Stimulated activated naive CD4-positive, alpha-beta T cell (primary cell): ENCODE results near the gene C1orf21.

Source experiments
- DNase-seq, 6 experiments: peaks; one replicate each; lab custom pipeline; 2025; lab: John Stamatoyannopoulos, UW

C1orf21 gene

DNA sequence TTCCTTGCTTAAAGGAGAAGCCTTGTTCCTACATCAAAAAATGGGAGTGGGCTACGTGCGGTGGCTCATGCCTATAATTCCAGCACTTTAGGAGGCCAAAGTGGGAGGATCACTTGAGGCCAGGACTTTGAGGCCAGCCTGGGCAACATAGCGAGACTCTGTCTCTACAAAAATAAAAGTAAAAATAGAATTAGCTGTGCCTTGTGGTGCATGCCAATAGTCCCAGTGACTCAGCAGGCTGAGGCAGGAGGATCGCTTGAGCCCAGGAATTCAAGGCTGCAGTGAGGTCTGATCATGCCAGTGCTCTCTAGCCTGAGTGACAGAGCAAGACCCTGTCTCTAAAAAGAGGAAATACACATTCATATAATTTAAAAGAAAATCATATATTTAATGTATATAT, 127.1 kb downstream of the C1orf21 start:
- no peak for DNase-seq

DNA sequence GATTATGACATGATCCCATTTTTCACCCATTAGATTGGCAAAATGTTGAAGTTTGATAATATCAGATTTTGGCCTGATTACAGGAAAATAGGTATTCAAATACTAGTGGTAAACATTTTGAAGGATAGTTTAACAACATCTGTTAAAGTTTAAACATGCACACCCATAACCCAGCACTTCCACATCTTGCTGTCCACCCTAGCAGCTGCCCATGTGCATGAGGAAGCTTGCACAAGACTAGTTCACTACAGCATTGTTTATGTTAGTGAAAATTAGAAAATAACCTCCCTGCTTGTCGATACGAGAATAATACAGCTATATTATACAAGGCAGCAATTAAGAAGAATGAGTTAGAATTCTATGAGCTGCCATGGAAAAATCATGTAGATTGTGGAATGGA, 127.6 kb downstream of the C1orf21 start:
- DNase-seq, result no peak

DNA sequence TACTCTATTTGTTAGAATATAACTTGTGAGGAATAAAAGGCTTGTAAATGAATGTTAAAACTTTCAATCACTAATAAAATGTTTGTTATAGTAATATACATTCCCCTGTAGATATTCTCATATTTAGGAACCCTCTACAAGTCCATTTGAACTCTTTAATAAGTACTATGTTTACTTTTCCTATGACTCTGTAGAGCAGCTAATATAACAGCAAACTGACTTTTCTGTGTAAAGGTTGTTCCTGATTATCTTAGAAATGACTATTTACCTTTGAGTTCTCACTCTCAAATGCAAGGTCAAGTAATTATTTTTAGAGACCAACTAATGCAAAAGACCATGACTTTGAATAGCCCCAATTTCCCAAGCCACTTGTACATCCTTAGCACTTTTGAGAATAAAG, 130.3 kb downstream of the C1orf21 start:
- DNase-seq, result no peak

DNA sequence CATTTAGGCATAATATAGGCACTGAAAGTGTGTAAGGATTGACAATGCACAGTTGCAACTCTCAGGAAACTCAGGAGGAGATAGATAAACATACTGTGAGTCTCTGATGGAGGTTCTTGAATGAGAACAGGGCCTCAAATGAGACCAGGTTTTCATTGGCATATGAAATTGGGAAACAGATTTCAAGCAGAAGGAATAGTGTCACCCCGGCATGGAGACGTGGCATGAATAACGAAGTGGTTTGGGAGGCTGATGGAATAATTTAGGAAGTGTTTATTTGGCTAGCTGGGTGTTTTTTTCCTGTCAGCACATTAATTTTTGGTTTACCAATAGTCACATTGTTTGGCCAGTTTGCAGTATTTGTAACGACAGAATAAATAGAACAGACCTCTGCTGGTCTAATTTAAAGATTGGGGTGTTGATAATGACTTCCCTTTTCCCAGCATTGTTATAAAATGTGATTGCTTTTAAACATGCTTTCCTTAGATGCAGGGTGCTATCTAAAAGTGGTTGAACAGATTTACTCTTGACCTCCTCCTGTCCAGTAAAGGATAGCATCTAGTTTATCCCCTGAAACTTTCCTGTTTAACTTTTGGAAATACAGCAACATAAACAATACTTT, 132.0 kb downstream of the C1orf21 start:
- no peak for DNase-seq

DNA sequence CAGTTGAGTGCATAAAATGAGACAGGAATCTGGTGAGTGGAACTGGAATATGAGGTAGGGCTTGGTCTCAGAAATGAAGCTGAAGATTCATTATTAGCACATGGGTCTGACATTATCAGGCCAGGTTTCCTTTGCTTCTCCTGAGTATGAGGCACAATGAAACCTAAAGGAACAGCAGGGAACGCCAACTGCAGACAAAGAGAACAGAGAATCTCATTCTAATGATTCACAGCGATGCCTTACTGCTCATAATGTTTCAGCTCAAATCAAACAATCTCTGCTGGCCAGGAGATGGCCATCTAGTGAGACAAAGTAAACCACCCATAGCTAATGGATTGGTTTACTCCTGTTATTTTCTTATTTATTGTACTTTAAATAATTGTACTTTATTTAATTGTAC, 133.5 kb downstream of the C1orf21 start:
- DNase-seq, result no peak

DNA sequence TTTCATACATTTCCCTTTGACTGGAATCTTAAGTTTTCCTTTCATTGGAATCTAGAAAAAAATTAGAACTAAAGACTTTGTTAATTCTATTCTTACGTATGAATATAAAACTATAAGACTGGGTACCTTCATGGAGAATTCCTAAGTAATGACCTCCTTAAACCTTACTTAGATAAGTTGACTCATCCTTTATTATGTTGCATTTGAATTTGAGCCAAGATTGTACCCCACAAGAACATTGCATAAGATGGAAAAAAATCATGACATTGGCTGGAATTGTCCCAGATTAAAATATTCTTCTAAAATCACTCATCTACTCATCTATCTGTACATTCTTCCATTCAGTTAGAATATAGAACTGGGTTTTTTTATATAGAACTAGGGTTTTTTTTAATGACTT, 137.4 kb downstream of the C1orf21 start:
- no peak for DNase-seq

DNA sequence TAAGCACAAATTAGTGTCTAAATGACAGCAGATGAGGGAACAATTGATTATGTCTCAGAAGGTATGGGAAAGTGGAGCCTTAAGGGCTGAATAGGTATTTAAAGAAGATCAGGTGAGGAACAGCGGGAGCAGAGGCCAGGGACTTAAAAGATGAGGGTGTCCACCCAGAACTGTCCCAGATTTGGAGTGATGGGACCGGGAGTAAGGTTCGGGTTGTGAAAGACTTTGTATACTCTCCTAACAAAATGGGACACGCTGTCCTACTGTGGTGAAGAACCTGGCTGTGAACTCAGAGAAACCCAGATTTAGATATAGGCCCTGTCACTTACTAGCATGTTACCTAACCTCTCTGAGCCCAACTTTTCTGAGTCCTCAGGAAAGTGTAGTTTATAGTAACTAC, 140.6 kb downstream of the C1orf21 start:
- no peak for DNase-seq

DNA sequence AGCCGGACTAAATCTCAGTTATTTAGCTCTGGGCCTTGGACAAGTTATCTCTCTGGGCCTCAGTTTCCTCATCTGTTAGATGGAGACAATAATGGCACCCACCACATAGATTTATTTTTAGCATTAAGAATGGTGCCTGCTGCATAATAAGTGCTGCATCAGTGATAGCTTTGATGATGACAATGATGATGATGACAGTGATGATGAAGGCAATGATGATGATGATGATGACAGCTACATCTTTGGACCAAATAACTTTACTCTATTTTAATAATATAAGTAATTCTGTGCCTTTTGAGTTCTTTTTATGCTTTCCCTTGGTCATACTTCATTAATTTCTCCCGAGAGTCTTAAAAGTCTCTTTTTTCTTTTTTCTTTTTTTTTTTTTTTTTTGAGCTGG, 143.4 kb downstream of the C1orf21 start:
- DNase-seq, result no peak

DNA sequence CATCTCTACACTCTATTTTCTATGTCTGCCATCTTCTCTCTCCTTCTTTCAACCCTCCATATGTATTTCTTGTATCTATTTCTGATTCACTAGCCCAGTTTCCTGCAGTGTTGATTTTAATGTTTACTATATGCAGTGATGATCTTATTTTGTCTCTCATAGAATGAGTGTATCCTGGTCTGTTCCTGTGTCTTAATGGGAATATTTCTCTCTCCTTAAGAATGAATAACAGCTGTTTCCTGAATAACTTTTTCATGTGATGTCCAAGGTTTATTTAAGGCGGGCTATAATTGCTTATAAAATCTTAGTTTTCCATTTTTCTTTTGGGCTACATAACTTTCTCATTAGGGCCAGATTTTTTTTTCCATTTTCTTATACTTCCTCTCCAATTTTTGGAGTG, 144.5 kb downstream of the C1orf21 start:
- DNase-seq, result no peak

DNA sequence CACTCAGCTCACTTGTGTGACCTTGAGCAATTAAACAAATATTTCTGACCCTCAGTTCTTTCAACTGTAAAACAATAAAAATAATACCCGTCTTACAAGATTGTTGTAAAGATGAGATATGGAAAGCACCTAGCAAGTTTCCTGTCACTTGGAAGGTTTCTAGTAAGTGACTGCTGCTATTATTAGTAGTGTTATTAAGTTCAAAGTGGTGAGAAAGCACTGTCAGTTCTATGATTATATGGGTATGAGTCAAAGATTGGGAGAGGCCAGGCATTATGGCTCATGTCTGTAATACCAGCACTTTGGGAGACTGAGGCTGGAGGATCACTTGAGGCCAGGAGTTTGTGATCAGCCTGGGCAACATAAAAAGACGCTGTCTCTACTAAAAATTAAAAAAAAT, 145.4 kb downstream of the C1orf21 start:
- no peak for DNase-seq

DNA sequence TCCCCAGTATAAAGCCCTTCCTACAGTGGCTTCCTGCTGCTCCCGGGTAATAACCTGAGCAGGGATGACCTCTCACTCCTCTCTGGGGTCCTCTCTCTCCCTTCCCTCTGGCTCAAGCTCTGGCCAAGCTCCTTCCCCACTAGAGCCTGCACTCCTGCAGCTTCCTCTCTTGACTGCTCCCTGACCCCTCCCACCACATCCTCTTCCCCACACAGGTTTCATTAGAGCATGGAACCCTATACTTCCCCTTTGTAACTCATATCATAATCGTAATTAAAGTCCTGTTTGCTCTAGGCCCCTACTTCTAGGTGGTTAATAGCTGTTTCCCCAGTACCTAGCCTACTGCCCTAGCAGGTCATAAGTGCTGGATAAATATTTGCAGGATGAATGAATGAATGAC, 146.2 kb downstream of the C1orf21 start:
- no peak for DNase-seq

DNA sequence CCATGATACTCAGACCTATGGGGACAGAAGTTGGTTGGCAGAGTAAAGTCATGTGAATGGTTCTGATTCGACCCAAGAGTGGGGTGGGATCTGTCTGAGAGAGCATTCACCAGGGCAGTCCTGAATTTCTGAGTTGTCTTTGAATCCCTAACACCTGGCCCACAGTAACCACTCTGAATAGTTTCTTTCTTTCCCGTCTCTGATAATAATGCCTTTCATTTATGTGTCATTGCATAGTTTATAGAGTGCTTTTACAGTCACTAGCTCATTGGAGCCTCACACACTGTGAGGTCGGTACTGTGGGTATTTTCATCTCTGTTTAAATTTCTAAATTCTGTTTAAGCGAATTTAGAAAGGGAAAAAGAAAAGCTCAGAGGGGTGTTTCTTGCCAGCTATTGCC, 147.1 kb downstream of the C1orf21 start:
- DNase-seq, result no peak

DNA sequence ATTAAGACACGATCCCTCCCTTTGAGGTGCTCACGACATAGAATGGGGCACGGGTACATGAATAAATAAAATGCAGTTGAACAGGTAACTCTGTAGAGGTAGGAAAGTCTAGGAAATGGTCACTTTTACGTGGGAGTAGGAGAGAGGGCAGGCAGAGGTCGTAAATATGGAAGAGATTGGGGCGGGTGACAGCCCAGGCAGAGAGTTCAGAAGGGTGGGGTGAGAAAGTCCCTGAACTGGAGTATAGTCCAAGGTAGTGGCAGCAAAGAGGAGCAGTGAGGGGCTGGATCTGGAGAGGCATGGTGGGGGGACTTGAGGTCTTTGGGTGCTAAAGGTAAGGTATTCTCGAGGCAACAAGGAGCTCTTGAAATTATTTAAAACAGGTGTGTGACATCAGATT, 147.9 kb downstream of the C1orf21 start:
- no peak for DNase-seq

DNA sequence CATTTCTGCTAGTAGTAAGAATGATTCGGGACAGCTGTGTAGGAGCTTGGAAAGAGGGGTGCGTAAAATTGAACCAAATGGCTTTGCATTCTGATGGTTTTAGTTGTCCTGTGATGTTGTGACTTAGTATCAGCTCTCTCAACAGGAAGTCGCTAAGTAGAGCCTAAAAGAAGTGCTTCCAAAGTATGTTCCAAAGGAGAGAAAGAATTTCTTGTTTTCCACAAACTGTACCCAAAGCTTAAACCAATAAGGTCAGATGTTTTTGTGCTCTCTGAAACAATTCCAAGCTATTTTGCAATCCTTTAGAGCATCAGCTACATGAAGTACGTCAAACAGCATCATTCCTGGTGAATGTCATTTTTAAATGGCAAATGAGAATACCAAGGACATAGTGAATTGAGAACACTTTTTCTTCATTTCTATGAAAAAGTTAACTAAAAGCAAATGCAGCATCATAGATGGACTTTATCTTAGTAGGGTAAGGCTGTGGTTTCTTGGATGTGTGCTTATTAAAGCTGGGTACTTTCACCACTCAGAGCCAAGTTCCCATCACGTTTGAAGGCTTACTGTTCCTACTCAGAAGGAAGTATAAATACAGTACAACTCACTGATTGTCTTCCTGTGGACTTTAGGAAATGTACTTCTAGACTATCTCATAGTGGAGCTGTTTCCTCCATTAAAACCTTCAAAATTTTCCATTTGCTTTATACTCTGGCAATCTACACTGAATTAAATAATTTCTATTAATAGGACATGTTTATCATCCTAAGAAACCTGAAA, 148.6 kb downstream of the C1orf21 start:
- no peak for DNase-seq

DNA sequence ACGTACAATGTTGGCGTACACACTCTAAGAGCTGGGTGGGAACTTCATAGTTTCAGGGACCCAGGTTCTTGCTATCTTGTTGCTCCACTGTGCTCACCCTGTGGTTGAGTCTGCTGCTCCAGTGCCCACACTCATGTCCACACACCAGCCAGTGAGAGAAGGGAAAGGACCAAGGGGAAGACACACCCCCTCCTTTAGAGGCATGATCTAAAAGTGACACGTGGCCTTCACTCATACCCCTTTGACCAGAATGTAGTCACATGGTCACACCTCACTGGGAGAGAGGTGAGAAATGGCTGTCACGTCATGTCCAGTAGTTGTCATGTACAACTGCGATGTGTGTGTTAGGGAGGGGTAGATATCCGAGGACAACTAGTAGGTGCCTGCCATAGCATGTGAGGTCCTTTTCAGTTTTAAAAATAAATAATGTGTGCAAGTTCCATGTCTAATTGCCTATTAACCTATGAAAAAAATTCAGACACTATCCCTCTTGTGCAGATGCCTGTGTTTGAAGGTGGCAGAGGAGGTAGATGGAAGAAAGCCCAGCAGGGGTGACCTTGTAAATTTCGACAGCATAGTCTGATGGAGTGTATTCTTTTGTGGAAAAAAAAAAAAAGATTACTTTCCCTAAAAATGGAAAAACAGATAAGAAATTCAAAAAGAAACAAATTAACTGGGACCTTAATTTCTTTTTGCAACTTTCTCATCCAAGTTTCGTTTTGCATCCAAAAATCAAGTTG, 149.6 kb downstream of the C1orf21 start:
- DNase-seq, result no peak

DNA sequence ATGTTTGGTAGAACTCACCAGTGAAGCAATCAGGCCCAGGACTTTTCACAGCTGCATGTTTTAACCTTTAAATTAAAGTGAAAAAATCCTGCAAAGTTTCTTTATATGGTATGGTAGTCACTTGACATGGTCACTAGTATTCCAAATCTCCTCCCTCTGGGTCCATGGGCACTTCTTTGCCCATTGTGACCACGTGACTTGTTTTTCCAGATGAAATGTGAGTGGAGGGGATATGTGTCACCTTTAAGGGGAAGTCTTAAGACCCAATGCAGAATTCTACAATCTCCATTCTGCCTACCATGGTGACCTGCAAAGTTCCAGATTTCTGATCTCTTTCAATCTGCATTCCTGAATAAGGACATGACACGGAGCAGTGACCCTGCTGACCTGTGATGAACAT, 152.8 kb downstream of the C1orf21 start:
- DNase-seq, result no peak

DNA sequence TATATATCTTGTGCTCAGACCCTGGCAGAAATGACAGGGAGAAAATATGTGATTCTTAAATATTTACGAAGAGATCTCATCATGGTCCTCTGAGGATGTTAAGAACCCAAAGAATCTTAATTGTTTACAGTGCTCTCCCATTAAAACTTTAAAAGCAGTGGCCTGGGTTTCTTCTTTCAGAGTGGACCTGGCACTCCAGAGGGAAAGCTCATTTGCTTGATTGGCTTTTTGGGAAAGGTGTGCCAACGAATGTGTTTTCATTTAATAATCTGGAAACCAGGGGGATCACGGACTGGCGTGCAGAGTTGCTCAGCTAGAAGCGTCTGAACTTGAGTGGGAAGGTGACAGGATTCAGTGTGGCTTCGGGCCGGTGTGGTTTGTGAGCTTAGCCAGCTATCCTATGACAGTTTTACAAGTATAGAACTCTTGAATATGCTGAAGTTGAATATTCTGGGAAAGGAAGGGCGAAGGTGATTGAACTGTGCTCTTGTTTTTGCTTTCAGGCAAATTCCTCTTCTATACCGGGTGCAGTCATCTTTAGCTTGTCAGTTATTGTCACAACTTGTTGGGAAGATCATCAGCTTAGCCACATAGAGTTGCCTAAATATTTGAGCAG, 154.8 kb downstream of the C1orf21 start:
- no peak for DNase-seq

DNA sequence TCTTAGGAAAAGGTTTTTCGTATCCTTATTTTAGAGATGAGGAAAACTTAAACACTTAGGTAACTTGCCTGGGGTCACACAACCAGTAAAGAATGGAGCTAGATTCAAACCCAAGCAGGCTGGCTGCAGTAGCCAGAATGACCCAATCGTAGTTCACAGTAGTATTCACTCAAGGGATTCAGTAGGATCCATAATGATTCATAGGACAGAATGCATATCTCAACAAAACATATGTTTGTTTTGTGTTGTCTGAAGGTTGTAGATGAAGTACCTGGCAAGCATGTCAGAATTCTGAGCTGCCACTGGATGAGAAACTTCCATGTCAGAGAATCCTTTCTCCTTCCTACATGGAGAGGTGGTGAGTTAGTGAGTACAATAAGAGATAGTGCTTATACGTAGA, 155.5 kb downstream of the C1orf21 start:
- no peak for DNase-seq

DNA sequence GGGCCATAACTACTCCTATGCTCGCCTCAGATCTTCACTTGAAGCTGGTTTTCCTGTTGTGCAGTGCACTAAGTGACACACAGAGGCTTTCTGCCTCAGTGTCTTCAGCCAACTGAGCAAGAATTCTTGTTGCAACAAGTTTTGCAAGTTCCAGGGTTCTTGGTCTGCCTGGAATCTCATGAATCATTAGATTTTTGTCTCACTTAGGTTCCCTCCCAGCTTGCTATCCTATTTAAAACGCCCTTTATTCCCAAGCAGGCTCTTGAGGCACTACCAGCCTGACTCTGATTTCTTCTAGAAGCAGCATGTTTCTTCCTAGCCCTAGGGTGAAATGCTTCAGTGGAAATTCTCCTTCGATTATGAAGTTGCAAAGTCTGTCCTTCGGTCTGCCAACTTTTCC, 158.8 kb downstream of the C1orf21 start:
- DNase-seq, result no peak

DNA sequence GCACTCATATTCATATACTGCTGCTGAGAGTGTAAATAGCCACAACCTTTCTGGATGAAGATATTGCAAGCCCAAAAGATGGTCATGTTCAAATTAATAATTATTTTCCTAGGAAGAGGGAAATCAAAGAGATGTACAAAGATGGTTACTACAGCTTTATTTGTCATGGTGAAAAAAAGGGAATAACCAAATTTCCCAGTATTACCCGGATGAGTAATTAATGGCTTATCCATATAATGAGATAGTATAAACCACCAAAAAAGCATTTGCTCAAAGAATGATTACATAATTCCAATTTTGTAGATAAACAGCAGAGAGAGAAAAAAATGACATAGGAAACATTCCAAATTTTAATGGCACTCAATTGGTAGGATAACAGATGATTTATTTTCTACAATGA, 165.6 kb downstream of the C1orf21 start:
- no peak for DNase-seq

DNA sequence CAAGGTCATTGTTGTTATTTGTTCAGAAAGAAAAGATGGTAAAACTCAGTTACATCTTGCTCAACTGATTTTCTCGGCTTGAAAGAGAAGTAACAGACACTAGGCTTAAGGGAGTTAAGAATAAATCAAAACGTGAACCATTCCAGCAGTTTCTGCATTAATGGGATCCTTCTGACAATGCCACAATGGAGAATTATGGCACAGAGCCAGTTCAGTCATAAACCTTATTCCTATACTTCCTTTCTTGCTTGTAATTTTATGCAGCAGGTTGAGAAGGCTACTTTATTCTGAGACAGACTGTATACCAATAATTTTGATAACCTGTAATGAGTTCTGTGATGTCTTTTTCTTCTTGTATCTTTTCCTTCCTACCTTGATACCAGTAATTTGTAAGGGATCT, 167.0 kb downstream of the C1orf21 start:
- no peak for DNase-seq

DNA sequence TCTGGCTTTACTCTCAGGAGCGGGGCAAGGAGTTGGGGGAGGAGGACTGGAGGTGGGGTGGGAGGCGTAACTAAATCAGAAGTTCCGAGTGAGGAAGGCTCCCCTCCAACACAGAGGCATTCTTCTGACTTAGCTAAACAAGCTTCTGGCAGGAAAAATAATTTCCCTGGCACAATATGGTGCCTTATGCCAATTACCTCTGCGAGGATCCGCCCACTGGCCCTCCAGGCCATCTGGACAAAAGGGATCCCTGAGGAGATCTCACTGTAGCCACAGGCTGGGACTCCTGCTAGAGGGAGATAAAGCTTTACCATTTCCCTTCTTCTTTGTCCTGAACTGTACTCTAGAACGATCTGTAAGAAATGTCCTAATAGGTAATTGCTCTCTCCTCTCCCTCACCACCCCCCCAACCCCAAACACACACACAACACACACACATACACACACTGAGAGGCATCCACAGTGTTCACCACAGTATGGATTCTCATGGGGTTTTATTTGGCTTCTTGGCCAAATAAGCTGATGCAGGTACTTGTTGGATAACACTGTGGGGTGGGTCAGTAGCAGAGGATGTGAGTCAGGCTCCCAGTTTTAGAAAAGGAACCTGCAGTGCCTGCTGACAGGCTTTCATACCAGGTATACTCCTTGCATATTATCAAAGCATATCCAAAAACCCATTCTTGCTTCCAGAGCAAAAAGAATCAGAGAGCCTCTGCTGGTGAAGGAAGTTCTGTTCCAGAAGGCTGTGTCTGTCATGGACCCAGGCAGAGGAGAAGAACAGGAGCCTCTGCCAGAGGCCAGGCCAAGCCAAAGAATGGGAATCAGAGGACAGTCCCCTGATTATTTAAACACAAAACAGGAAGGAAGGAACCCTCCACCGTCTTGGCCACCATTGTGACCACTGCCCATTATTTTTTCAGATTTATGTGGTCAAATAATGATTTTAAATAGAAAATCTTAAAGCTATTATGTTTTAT, 169.1 kb downstream of the C1orf21 start:
- DNase-seq, result no peak
